H1 (cell line): ENCODE results near the gene PRLHR. TPM values are rescaled to one million over a fixed set of nuclear protein-coding genes. Genes with fewer than 3 reads are reported as not detected.

Experiments used
- CTCF ChIA-PET: fragments of 300-600 bp; sonication (Branson Sonifier 250); formaldehyde crosslinking; loops from one replicate; lab custom pipeline; 2021; ENCODE audit not compliant: partially characterized antibody; lab: Charles Lee
- POLR2A ChIA-PET: fragments of 300-600 bp; sonication (Branson Sonifier 250); formaldehyde crosslinking; loops from one replicate; lab custom pipeline; 2021; ENCODE audit warnings: inconsistent platforms; ENCODE audit not compliant: partially characterized antibody; lab: Charles Lee
- DNase-seq, 2 experiments: peaks; one replicate each; pipeline versions ENCODE4 v3.0.0 to v3.0.0-alpha.2; 2010 to 2022; ENCODE audit warnings: low spot score in 2 of 2, low read depth in 1 of 2, mixed read lengths in 1 of 2
- FAIRE-seq: peaks from 2 replicates; lab custom pipeline; 2011; peaks lifted over from hg19 to GRCh38; lab: Jason Lieb, UNC
- H2AFZ ChIP-seq: 2 replicates; pipeline ENCODE4 v1.8.1; 2012; ENCODE audit warnings: low read length, inconsistent platforms
- H2AK5ac ChIP-seq: 2 replicates; pipeline ENCODE4 v1.6.1; 2013; ENCODE audit warnings: low read depth, low read length
- H2BK120ac ChIP-seq: replicated peaks from 2 replicates; pipeline ENCODE3; 2013; ENCODE audit warnings: low read depth, low read length, inconsistent platforms
- H2BK12ac ChIP-seq: 2 replicates; pipeline ENCODE4 v1.6.1; 2013; ENCODE audit warnings: low read depth, low read length
- H2BK15ac ChIP-seq: 2 replicates; pipeline ENCODE4 v1.6.1; 2013; ENCODE audit warnings: low read length
- H2BK20ac ChIP-seq: 2 replicates; pipeline ENCODE4 v1.6.1; 2013; ENCODE audit warnings: low read length
- H2BK5ac ChIP-seq: 2 replicates; pipeline ENCODE4 v1.6.1; 2013; ENCODE audit warnings: low read depth, low read length
- H3K14ac ChIP-seq: 2 replicates; pipeline ENCODE4 v1.6.1; 2013; ENCODE audit warnings: inconsistent platforms; ENCODE audit not compliant: insufficient read length
- H3K18ac ChIP-seq: 2 replicates; pipeline ENCODE4 v1.6.1; 2013; ENCODE audit warnings: low read length; ENCODE audit errors: extremely low read depth
- H3K23ac ChIP-seq: 2 replicates; pipeline ENCODE4 v1.6.1; 2013; ENCODE audit warnings: inconsistent platforms; ENCODE audit not compliant: insufficient read length
- H3K23me2 ChIP-seq: 2 replicates; pipeline ENCODE4 v1.6.1; 2013; ENCODE audit warnings: low read depth, low read length
- H3K27ac ChIP-seq: 2 replicates; pipeline ENCODE4 v1.6.1; 2011; ENCODE audit warnings: low read depth, low read length, inconsistent platforms
- H3K27me3 ChIP-seq, 4 experiments: replicated peaks in 1 of 4; 1 replicate in 1 of 4; 2 replicates in 3 of 4; pipeline versions ENCODE4 v1.6.1 to v1.8.1; 2011 to 2013; ENCODE audit warnings: low read length in 3 of 4, mild to moderate bottlenecking in 3 of 4, inconsistent platforms in 2 of 4, mixed read lengths in 2 of 4, moderate library complexity in 1 of 4; ENCODE audit not compliant: control insufficient read depth in 3 of 4, insufficient read depth in 3 of 4; ENCODE audit errors: extremely low read depth in 1 of 4
- H3K36me3 ChIP-seq, 4 experiments: 2 replicates each; pipeline versions ENCODE4 v1.6.1 to v1.8.1; 2011 to 2013; ENCODE audit warnings: mild to moderate bottlenecking in 4 of 4, low read length in 3 of 4, moderate library complexity in 2 of 4, control low read depth in 1 of 4, inconsistent platforms in 1 of 4; ENCODE audit not compliant: insufficient read depth in 4 of 4, control insufficient read depth in 2 of 4
- H3K4ac ChIP-seq: replicated peaks from 2 replicates; pipeline ENCODE3; 2013; ENCODE audit warnings: low read length, low read depth, mixed read lengths, inconsistent platforms; ENCODE audit not compliant: insufficient read length
- H3K4me1 ChIP-seq, 4 experiments: replicated peaks in 1 of 4; 1 replicate in 1 of 4; 2 replicates in 3 of 4; pipeline versions ENCODE4 v1.6.1 to v1.8.1; 2011 to 2013; ENCODE audit warnings: low read length in 3 of 4, inconsistent platforms in 2 of 4, mixed read lengths in 1 of 4; ENCODE audit not compliant: insufficient read depth in 4 of 4, control insufficient read depth in 3 of 4
- H3K4me2 ChIP-seq, 2 experiments: 2 replicates each; pipeline versions ENCODE4 v1.6.1 to v1.8.1; 2011 to 2013; ENCODE audit warnings: low read depth in 2 of 2, low read length in 2 of 2, control low read depth in 1 of 2, inconsistent platforms in 1 of 2, mild to moderate bottlenecking in 1 of 2; ENCODE audit not compliant: insufficient read depth in 1 of 2
- H3K4me3 ChIP-seq, 4 experiments: fragments of 200-600, 300-600 bp in 1 of 4; sonication (generic), shearing (Covaris generic), sonication (Bioruptor Twin) in 1 of 4; 2 replicates each; pipeline versions ENCODE4 v1.5.1 to v1.8.1; 2011 to 2016; ENCODE audit warnings: low read length in 4 of 4, low read depth in 3 of 4, control low read depth in 2 of 4, inconsistent platforms in 2 of 4, mild to moderate bottlenecking in 2 of 4, mixed read lengths in 1 of 4, moderate library complexity in 1 of 4; ENCODE audit not compliant: insufficient read depth in 2 of 4; ENCODE audit errors: extremely low read depth in 1 of 4
- H3K56ac ChIP-seq: replicated peaks from 2 replicates; pipeline ENCODE3; 2013; ENCODE audit warnings: low read depth, mild to moderate bottlenecking, mixed read lengths, low read length, inconsistent platforms; ENCODE audit not compliant: insufficient read length
- H3K79me1 ChIP-seq: 2 replicates; pipeline ENCODE4 v1.6.1; 2013; ENCODE audit warnings: low read depth, low read length, control low read depth
- H3K79me2 ChIP-seq, 2 experiments: 2 replicates each; pipeline versions ENCODE4 v1.6.1 to v1.8.1; 2012 to 2013; ENCODE audit warnings: low read length in 2 of 2, mild to moderate bottlenecking in 2 of 2, inconsistent platforms in 1 of 2; ENCODE audit not compliant: insufficient read depth in 2 of 2, control insufficient read depth in 1 of 2
- H3K9ac ChIP-seq, 4 experiments: replicated peaks in 1 of 4; 1 replicate in 1 of 4; 2 replicates in 3 of 4; pipeline versions ENCODE4 v1.6.1 to v1.8.1; 2011 to 2013; ENCODE audit warnings: low read depth in 3 of 4, low read length in 3 of 4, control low read depth in 2 of 4, mild to moderate bottlenecking in 2 of 4, moderate library complexity in 2 of 4, inconsistent platforms in 1 of 4; ENCODE audit errors: extremely low read depth in 1 of 4
- H3K9me3 ChIP-seq, 2 experiments: 2 replicates each; pipeline versions ENCODE4 v1.6.1 to v1.8.1; 2012 to 2013; ENCODE audit warnings: mild to moderate bottlenecking in 2 of 2, moderate library complexity in 2 of 2, control low read depth in 1 of 2, inconsistent platforms in 1 of 2, low read depth in 1 of 2, low read length in 1 of 2, mixed read lengths in 1 of 2; ENCODE audit not compliant: insufficient read depth in 2 of 2
- H4K20me1 ChIP-seq, 2 experiments: replicated peaks in 1 of 2; 2 replicates each; pipeline versions ENCODE3 to v1.8.1; 2011 to 2013; ENCODE audit warnings: inconsistent platforms in 2 of 2, low read length in 2 of 2, mild to moderate bottlenecking in 1 of 2; ENCODE audit not compliant: insufficient read depth in 2 of 2, control insufficient read depth in 1 of 2
- H4K5ac ChIP-seq: 2 replicates; pipeline ENCODE4 v1.6.1; 2013; ENCODE audit warnings: low read length, low read depth, mixed read lengths, inconsistent platforms; ENCODE audit not compliant: insufficient read length
- H4K8ac ChIP-seq: 2 replicates; pipeline ENCODE4 v1.8.0; 2013; ENCODE audit warnings: mild to moderate bottlenecking, moderate library complexity, low read length, inconsistent platforms; ENCODE audit not compliant: insufficient read depth; ENCODE audit errors: extremely low read depth
- H4K91ac ChIP-seq: replicated peaks from 2 replicates; pipeline ENCODE3; 2013; ENCODE audit warnings: low read length, mixed read lengths, inconsistent platforms; ENCODE audit not compliant: insufficient read length
- CEBPB ChIP-seq: IDR thresholded peaks from 2 replicates; pipeline ENCODE4 v1.6.1; 2012; ENCODE audit warnings: low read depth, low read length
- HDAC2 ChIP-seq, 2 experiments: fragments of 300-600 bp in 1 of 2; sonication (generic) in 1 of 2; IDR thresholded peaks; 2 replicates each; pipeline ENCODE4 v1.6.1; 2011 to 2012; ENCODE audit warnings: low read depth in 2 of 2, low read length in 2 of 2, mild to moderate bottlenecking in 2 of 2, moderate library complexity in 2 of 2, borderline replicate concordance in 1 of 2, inconsistent platforms in 1 of 2
- SP1 ChIP-seq: IDR thresholded peaks from 2 replicates; pipeline ENCODE4 v1.6.1; 2011; ENCODE audit warnings: low read depth, low read length
- WGBS, 2 experiments: shearing (Covaris generic) in 1 of 2; methylation state at CpG; one replicate each; pipeline versions ENCODE4 v1.1.6 to v1.1.7; 2013 to 2015; ENCODE audit warnings: low lambda C conversion rate in 2 of 2, mixed read lengths in 2 of 2, inconsistent platforms in 1 of 2, low coverage in 1 of 2, missing lambda C conversion rate in 1 of 2; ENCODE audit not compliant: insufficient replicate concordance in 2 of 2, insufficient coverage in 1 of 2, insufficient read length in 1 of 2; ENCODE audit errors: extremely low coverage in 1 of 2, missing lambda C conversion rate in 1 of 2; 5-methylcytosine and 5-hydroxymethylcytosine counted together
- polyA plus RNA-seq, 7 experiments: library from polyadenylated mRNA; depleted of rRNA in 3 of 7; stranded (reverse) in 5 of 7; unstranded in 2 of 7; fragments of >200 nt in 5 of 7; fragments of 200-250 nt in 2 of 7; gene quantifications; 1 replicate in 5 of 7; 2 replicates in 1 of 7; 4 replicates in 1 of 7; pipeline versions ENCODE4 v1.2.1 to v1.2.3, GENCODE V29; 2011 to 2013; ENCODE audit warnings: missing spikeins in 2 of 7, mixed read lengths in 2 of 7
- total RNA-seq: library from RNA; stranded (reverse); fragmentation: NEBNext Ultra II Directional; extraction: Animal tissue kit (Norgen Biotek cat#: 25700); gene quantifications from 2 replicates; pipeline ENCODE4 v1.2.1, GENCODE V29; 2021

The PRLHR gene
- total and polyA plus RNA-seq, 2 of the 8 experiments (the other 6 are each of a cell fraction or from before 2014, with no cell fraction given) = not detected

DNA sequence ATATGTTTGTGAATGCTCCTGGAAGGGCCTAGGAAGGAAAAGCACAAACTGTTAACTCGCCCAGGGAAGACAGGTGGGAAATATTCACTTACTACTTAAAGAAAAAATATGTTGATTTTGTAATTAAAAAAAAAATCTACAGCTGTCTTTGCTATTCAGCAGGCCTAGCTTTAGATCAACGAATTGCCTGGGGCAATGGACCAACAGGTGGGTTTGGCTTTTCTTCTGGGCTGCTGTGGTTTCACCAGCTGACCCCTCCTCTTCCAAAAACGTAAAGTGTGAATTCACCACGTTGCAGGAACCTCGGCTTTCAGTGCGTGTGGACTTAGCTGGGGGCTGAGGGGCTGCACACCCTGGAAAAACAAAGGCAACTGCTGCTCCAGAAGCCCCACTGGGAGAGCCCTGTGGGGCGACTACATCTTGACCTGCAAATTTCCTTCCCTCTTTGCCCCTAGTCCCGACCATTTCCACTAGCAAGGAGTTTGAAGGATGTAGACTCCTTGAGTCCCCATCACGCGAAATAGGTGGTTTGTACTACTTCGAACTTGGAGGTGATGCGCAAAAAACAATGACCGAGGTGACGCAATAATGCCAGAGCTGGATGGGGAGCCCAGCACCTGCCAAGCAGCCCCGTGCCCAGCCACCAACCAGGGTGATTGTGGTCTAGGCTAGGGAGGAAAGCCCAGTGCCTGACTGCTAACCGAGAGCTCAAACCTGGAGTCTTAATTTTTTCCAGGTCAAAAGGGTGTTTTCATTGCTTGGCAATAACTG is 7.4 kb downstream of the PRLHR start:
- TF ChIP-seq CEBPB (peak; percentile 43; the same call in 1 of the 2 replicates), HDAC2 (IDR thresholded peaks at IDR 0.05; ENCODE audit: borderline replicate concordance in 1 of 2, low read depth in 2 of 2, low read length in 2 of 2) (no peak), SP1 (no peak)
- Histone ChIP-seq H3K27me3 (peaks cover 0 to 10% (median 4%) of the 10 kb centered on the region in 4 experiments; a peak in 3 of 7 replicates), H3K79me2 (no peaks in the 10 kb centered on the region), H3K27ac (no peak overlapping the region), H3K14ac (no peak overlapping the region), H3K9ac (no peak overlapping the region), H2BK12ac (no peak overlapping the region), H2BK5ac (no peak overlapping the region), H2BK120ac (no peak overlapping the region), H3K79me1 (no peaks in the 10 kb centered on the region), H4K20me1 (no peaks in the 10 kb centered on the region), H3K18ac (no peak overlapping the region), H2AK5ac (no peak overlapping the region), H3K4me3 (no peak overlapping the region), H2AFZ (no peak overlapping the region), H4K5ac (no peak overlapping the region), H2BK20ac (no peak overlapping the region), H3K4me2 (no peak overlapping the region), H3K4ac (no peak overlapping the region), H3K23ac (no peak overlapping the region), H2BK15ac (no peak overlapping the region), H4K91ac (no peak overlapping the region), H3K9me3 (no peaks in the 10 kb centered on the region), H3K36me3 (no peaks in the 10 kb centered on the region), H4K8ac (no peak overlapping the region), H3K56ac (no peak overlapping the region), H3K23me2 (no peaks in the 10 kb centered on the region), H3K4me1 (no peaks in the 10 kb centered on the region)
- POLR2A ChIA-PET = no interaction called here
- DNase-seq (no peak), FAIRE-seq (no peak)
- CTCF ChIA-PET = interaction anchor here (0.8 to 1.3 kb wide), 4 partner anchors 13 to 95 kb away, joined by 3 to 4 read pairs (median 4); no protein-coding TSS in a partner anchor
- WGBS, 2 experiments = 88% methylated on average over 16 of the region's 16 CpGs; no CpG with 5 or more reads in 1 of the 2 experiments
